Neural cell (in vitro differentiated cells): ENCODE data around the gene KRT37.

Experiments used
- CTCF ChIP-seq: fragments of 450-650 bp; IDR thresholded peaks from 2 replicates; pipeline ENCODE4 v1.5.1; 2014; ENCODE audit warnings: antibody characterized with exemption, mild to moderate bottlenecking, moderate library complexity; ENCODE audit not compliant: poor library complexity, severe bottlenecking
- EP300 ChIP-seq: fragments of 450-650 bp; conservative IDR thresholded peaks from 2 replicates; pipeline ENCODE4 v1.6.1; 2014; ENCODE audit warnings: antibody characterized with exemption, mild to moderate bottlenecking, moderate library complexity; ENCODE audit not compliant: poor library complexity, severe bottlenecking
- EZH2 ChIP-seq: fragments of 200-600, 300-800 bp; shearing (Covaris generic), sonication (generic); IDR thresholded peaks from 2 replicates; pipeline ENCODE4 v1.6.1; 2014; ENCODE audit warnings: antibody characterized with exemption, low read length, borderline replicate concordance, mild to moderate bottlenecking; ENCODE audit not compliant: insufficient read depth, poor library complexity, severe bottlenecking
- MXI1 ChIP-seq: fragments of 450-650 bp; conservative IDR thresholded peaks from 2 replicates; pipeline ENCODE4 v1.6.1; 2014; ENCODE audit warnings: antibody characterized with exemption, mild to moderate bottlenecking; ENCODE audit not compliant: poor library complexity, severe bottlenecking
- POLR2AphosphoS5 ChIP-seq: IDR thresholded peaks from 2 replicates; pipeline ENCODE4 v1.6.1; 2012
- REST ChIP-seq: IDR thresholded peaks from 2 replicates; pipeline ENCODE4 v1.6.1; 2012; ENCODE audit warnings: borderline replicate concordance
- TAF1 ChIP-seq: IDR thresholded peaks from 2 replicates; pipeline ENCODE4 v1.6.1; 2012; ENCODE audit warnings: low read depth

GRCh38 chr17:41396340-41396739 is 28.0 kb downstream of the KRT37 start:
- TF ChIP-seq TAF1 (no peak), CTCF (no peak), MXI1 (no peak), EP300 (no peak), EZH2 (no peak), POLR2AphosphoS5 (no peak), REST (no peak)
